Body of pancreas (tissue), 4 donors: ENCODE results near the gene ERVV-1. TPM values are rescaled to one million over a fixed set of nuclear protein-coding genes. Genes with fewer than 3 reads are reported as not detected.

Experiments used
- ATAC-seq: fragments of 150-250 bp; one replicate; pipeline ENCODE4 v1.9.1; 2016
- DNase-seq, 4 donors: peaks; one replicate each; pipeline ENCODE4 v3.0.0-alpha.2; 2019
- H3K27ac ChIP-seq, 4 donors: fragments of 200-600 bp; sonication (generic); 1 replicate in 3 of 4; 2 replicates in 1 of 4; pipeline versions ENCODE4 v1.5.1 to v1.6.1; 2016 to 2019; ENCODE audit warnings: mild to moderate bottlenecking in 1 of 4, mixed read lengths in 1 of 4, moderate library complexity in 1 of 4
- H3K27me3 ChIP-seq, 2 donors: fragments of 200-600 bp; sonication (generic); one replicate each; pipeline ENCODE4 v1.6.0; 2016; ENCODE audit warnings: mild to moderate bottlenecking in 1 of 2
- H3K36me3 ChIP-seq, 2 donors: fragments of 200-600 bp; sonication (generic); replicated peaks in 1 of 2; 2 replicates each; pipeline ENCODE4 v1.5.1; 2016; ENCODE audit warnings: low read depth in 2 of 2; ENCODE audit not compliant: insufficient read depth in 1 of 2
- H3K4me1 ChIP-seq: fragments of 200-600 bp; sonication (generic); one replicate; pipeline ENCODE4 v1.6.0; 2016
- H3K4me3 ChIP-seq, 2 donors: fragments of 200-600 bp; sonication (generic); 1 replicate in 1 of 2; 2 replicates in 1 of 2; pipeline ENCODE4 v1.5.1; 2016 to 2019
- H3K9me3 ChIP-seq, 3 donors: fragments of 200-600 bp; sonication (generic); 1 replicate in 2 of 3; 2 replicates in 1 of 3; pipeline ENCODE4 v1.5.1; 2016
- CTCF ChIP-seq, 7 experiments: fragments of 450-650 bp in 4 of 7; fragments of 200-600 bp in 3 of 7; sonication (generic) in 3 of 7; IDR thresholded peaks; one replicate each; pipeline ENCODE4 v1.5.1; 2016 to 2019; ENCODE audit warnings: antibody characterized with exemption in 7 of 7
- POLR2A ChIP-seq, 3 donors: fragments of 450-650 bp; IDR thresholded peaks; one replicate each; pipeline ENCODE4 v1.6.1; 2016; ENCODE audit warnings: antibody characterized with exemption in 3 of 3, mild to moderate bottlenecking in 2 of 3
- WGBS, 2 donors: methylation state at CpG; one replicate each; pipeline ENCODE4 v1.1.5; 2017; 5-methylcytosine and 5-hydroxymethylcytosine counted together
- intact Hi-C: fragments of 100-400 bp; cut with DNase I; formaldehyde crosslinking; loops from one replicate; pipeline ENCODE4 v1.15.1; 2023
- total RNA-seq, 2 donors: library from RNA; depleted of rRNA; stranded (reverse); fragments of >200 nt; gene quantifications; one replicate each; pipeline ENCODE4 v1.1.0, GENCODE V29; 2016

ERVV-1 gene
- total RNA-seq, 2 donors from 2014 or later, result not detected

- Histone ChIP-seq H3K27ac (no peak overlapping the region), H3K36me3 (no peaks in the 10 kb centered on the region), H3K9me3 (peaks cover 0 to 13% (median 0%) of the 10 kb centered on the region in 3 donors), H3K27me3 (no peaks in the 10 kb centered on the region), H3K4me3 (no peak overlapping the region), H3K4me1 (peaks cover 14% of the 10 kb centered on the region)
- intact Hi-C loops, result no loop called here
- no peak for ATAC-seq
- no peak for TF ChIP-seq POLR2A (IDR thresholded peaks at IDR 0.05)
- no peak for TF ChIP-seq CTCF (IDR thresholded peaks at IDR 0.05)
- no peak for DNase-seq
- 80 to 83% methylated on average over 5 of the region's 5 CpGs for WGBS, 2 donors
Measured at GRCh38 chr19:52988506-52988905, 25.2 kb upstream of the ERVV-1 start.

GRCh38 chr19:52990759-52991418 lies 22.8 kb upstream of the ERVV-1 start:
- DNase-seq (no peak), ATAC-seq (no peak)
- WGBS, 2 donors, result 87% methylated on average over 16 of the region's 16 CpGs
- Histone ChIP-seq H3K4me3 (no peak overlapping the region), H3K4me1 (peaks cover 14% of the 10 kb centered on the region), H3K9me3 (no peaks in the 10 kb centered on the region), H3K36me3 (no peaks in the 10 kb centered on the region), H3K27me3 (no peaks in the 10 kb centered on the region), H3K27ac (no peak overlapping the region)
- no peak for TF ChIP-seq CTCF (IDR thresholded peaks at IDR 0.05)
- no peak for TF ChIP-seq POLR2A (IDR thresholded peaks at IDR 0.05)
- intact Hi-C loops, result no loop called here

DNA sequence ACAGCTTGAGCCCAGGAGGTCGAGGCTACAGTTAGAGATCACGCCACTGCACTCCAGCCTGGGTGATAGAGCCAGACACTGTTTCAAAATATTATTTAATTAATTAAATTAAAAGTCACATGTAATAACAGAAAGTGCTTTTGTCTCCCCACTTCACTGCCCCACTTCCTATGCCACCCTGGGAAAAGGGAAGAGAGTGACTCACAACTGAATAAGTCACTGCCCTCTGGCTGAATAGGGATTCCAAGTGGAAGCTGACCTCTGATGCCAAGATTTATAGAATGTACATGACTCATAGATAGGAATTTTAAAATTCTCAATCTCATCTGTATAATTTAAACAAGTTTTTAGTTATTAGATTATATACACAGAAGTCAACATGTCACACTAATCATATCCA lies 22.2 kb upstream of the ERVV-1 start:
- Histone ChIP-seq H3K4me1 (peaks cover 14% of the 10 kb centered on the region), H3K36me3 (no peaks in the 10 kb centered on the region), H3K27ac (no peak overlapping the region), H3K27me3 (no peaks in the 10 kb centered on the region), H3K9me3 (no peaks in the 10 kb centered on the region), H3K4me3 (no peak overlapping the region)
- WGBS, 2 donors, result 90 to 100% methylated on average over 2 of the region's 2 CpGs
- DNase-seq (no peak), ATAC-seq (no peak)
- intact Hi-C loops, result no loop called here
- TF ChIP-seq CTCF (IDR thresholded peaks at IDR 0.05), result no peak
- TF ChIP-seq POLR2A (IDR thresholded peaks at IDR 0.05), result no peak

GRCh38 chr19:52992109-52993004 lies 21.4 kb upstream of the ERVV-1 start:
- 17 to 37% methylated on average over 14 to 26 of the region's 26 CpGs for WGBS, 2 donors
- peak; percentile 20 for ATAC-seq
- intact Hi-C loops, result no loop called here
- Histone ChIP-seq H3K4me3 (peak overlapping the region in 1 of 2 donors; percentile 9), H3K27ac (peak overlapping the region in 3 of 4 donors; percentile 41 to 53 (median 44)), H3K4me1 (peaks cover 14% of the 10 kb centered on the region), H3K9me3 (no peaks in the 10 kb centered on the region), H3K36me3 (no peaks in the 10 kb centered on the region), H3K27me3 (no peaks in the 10 kb centered on the region)
- TF ChIP-seq CTCF (IDR thresholded peaks at IDR 0.05) (no peak), POLR2A (IDR thresholded peaks at IDR 0.05) (no peak)
- peak in 3 of 4 donors; percentile 9 to 20 (median 11) for DNase-seq
